Posterior vena cava (tissue), 2 donors: ENCODE results near the gene SLC18A2. TPM values are rescaled to one million over a fixed set of nuclear protein-coding genes. Genes with fewer than 3 reads are reported as not detected.
A peak's percentile ranks its signal among the peaks of the same experiment; 100 is the strongest.
"Not testable (repeated sequence)": the region's sequence is repeated elsewhere in the genome, so short reads cannot be mapped to it uniquely, and the experiment has no call there.

Source experiments
- DNase-seq: peaks from one replicate; pipeline ENCODE4 v3.0.0-alpha.2; 2020; ENCODE audit warnings: low spot score
- intact Hi-C, 2 donors: fragments of 100-400 bp; cut with DNase I; formaldehyde crosslinking; loops; one replicate each; pipeline versions ENCODE4 v1.14.1 to v1.14.2; 2022 to 2023
- total RNA-seq, 2 donors: library from RNA; stranded (reverse); fragmentation: NEBNext Ultra II Directional; extraction: Animal tissue kit (Norgen Biotek cat#: 25700); gene quantifications; one replicate each; pipeline ENCODE4 v1.2.1, GENCODE V29; 2021
- donor health status: DM: yes; HTN: yes; CAD: no.
- donor health status: DM: yes; HTN: yes; CAD: no.

The SLC18A2 gene
- total RNA-seq, 2 donors from 2014 or later = 0.81 to 2.7 TPM

GRCh38 chr10:117259279-117259678, 18.4 kb downstream of the SLC18A2 start:
- intact Hi-C loops = no loop called here
- DNase-seq = no peak

- intact Hi-C loops = no loop called here
- no peak for DNase-seq
These were observed 19.2 kb downstream of the SLC18A2 start for GRCh38 chr10:117260084-117260483.

- DNase-seq = no peak
- intact Hi-C loops = no loop called here
These were observed 20.6 kb downstream of the SLC18A2 start for GRCh38 chr10:117261501-117261900.

- intact Hi-C loops = no loop called here
- DNase-seq = no peak
These were observed 21.5 kb downstream of the SLC18A2 start for GRCh38 chr10:117262291-117262902.

GRCh38 chr10:117262903-117263293, 22.0 kb downstream of the SLC18A2 start:
- no peak for DNase-seq
- intact Hi-C loops = no loop called here

GRCh38 chr10:117264782-117265181, 23.9 kb downstream of the SLC18A2 start:
- intact Hi-C loops = no loop called here
- no peak for DNase-seq

GRCh38 chr10:117266400-117266799, 25.5 kb downstream of the SLC18A2 start:
- DNase-seq = no peak
- intact Hi-C loops = no loop called here

- intact Hi-C loops = no loop called here
- no peak for DNase-seq
These were observed 25.9 kb downstream of the SLC18A2 start for GRCh38 chr10:117266812-117267211.

- DNase-seq = no peak
- intact Hi-C loops = no loop called here
These were observed 27.3 kb downstream of the SLC18A2 start for GRCh38 chr10:117268258-117268657.

- intact Hi-C loops = no loop called here
- DNase-seq = no peak
These were observed 28.0 kb downstream of the SLC18A2 start for GRCh38 chr10:117268907-117269306.

- intact Hi-C loops = no loop called here
- no peak for DNase-seq
These were observed 30.5 kb downstream of the SLC18A2 start for GRCh38 chr10:117271427-117271826.

GRCh38 chr10:117272195-117273076, 31.5 kb downstream of the SLC18A2 start:
- intact Hi-C loops = no loop called here
- peak; percentile 80 for DNase-seq

GRCh38 chr10:117273980-117274379, 33.1 kb downstream of the SLC18A2 start:
- DNase-seq = no peak
- intact Hi-C loops = no loop called here

GRCh38 chr10:117274509-117274908, 33.6 kb downstream of the SLC18A2 start:
- DNase-seq = no peak
- intact Hi-C loops = no loop called here

- intact Hi-C loops = no loop called here
- DNase-seq = no peak
These were observed 34.2 kb downstream of the SLC18A2 start for GRCh38 chr10:117275121-117275520.

GRCh38 chr10:117277675-117278074, 36.8 kb downstream of the SLC18A2 start:
- no peak for DNase-seq
- intact Hi-C loops = no loop called here

- intact Hi-C loops = no loop called here
- DNase-seq = no peak
These were observed 44.0 kb downstream of the SLC18A2 start for GRCh38 chr10:117284716-117285494.

GRCh38 chr10:117290872-117291271, 50.0 kb downstream of the SLC18A2 start:
- intact Hi-C loops, DNase-seq: not testable (repeated sequence)

GRCh38 chr10:117294039-117294645, 53.2 kb downstream of the SLC18A2 start:
- DNase-seq = no peak
- intact Hi-C loops = no loop called here

GRCh38 chr10:117294735-117295134, 53.8 kb downstream of the SLC18A2 start:
- intact Hi-C loops = no loop called here
- no peak for DNase-seq
